Fibroblast of lung (primary cell): Measurements from ENCODE around the gene C2orf74. TPM values are rescaled to one million over a fixed set of nuclear protein-coding genes. Genes with fewer than 3 reads are reported as not detected.
"Not testable (repeated sequence)": the region's sequence is repeated elsewhere in the genome, so short reads cannot be mapped to it uniquely, and the experiment has no call there.

Experiments
- DNase-seq, 2 donors: peaks; one replicate each; pipeline versions ENCODE4 v3.0.0 to v3.0.0-alpha.2; 2010; ENCODE audit warnings: low read depth in 2 of 2
- H2AFZ ChIP-seq: 2 replicates; pipeline ENCODE4 v1.5.1; 2012; ENCODE audit warnings: low read length, control low read depth, inconsistent platforms
- H3K27ac ChIP-seq: 2 replicates; pipeline ENCODE4 v1.5.1; 2011; ENCODE audit warnings: low read length, control low read depth; ENCODE audit not compliant: insufficient read depth
- H3K27me3 ChIP-seq: 2 replicates; pipeline ENCODE4 v1.5.1; 2011; ENCODE audit warnings: mild to moderate bottlenecking, low read length; ENCODE audit not compliant: control insufficient read depth, insufficient read depth
- H3K36me3 ChIP-seq: 2 replicates; pipeline ENCODE4 v1.5.1; 2011; ENCODE audit warnings: low read length; ENCODE audit not compliant: control insufficient read depth, insufficient read depth
- H3K4me1 ChIP-seq: 2 replicates; pipeline ENCODE4 v1.5.1; 2011; ENCODE audit warnings: low read length; ENCODE audit not compliant: control insufficient read depth, insufficient read depth; ENCODE audit errors: extremely low read depth
- H3K4me2 ChIP-seq: 2 replicates; pipeline ENCODE4 v1.5.1; 2011; ENCODE audit warnings: low read length, control low read depth; ENCODE audit not compliant: insufficient read depth; ENCODE audit errors: extremely low read depth
- H3K4me3 ChIP-seq, 4 experiments: fragments of 200-600 bp in 1 of 4; sonication (generic) in 1 of 4; replicated peaks in 1 of 4; 2 replicates each; pipeline ENCODE4 v1.5.1; 2011 to 2016; ENCODE audit warnings: low read length in 4 of 4, low read depth in 3 of 4, mild to moderate bottlenecking in 3 of 4, control low read depth in 2 of 4, inconsistent platforms in 1 of 4, mixed read lengths in 1 of 4; ENCODE audit not compliant: insufficient read depth in 1 of 4; ENCODE audit errors: control extremely low read depth in 1 of 4
- H3K79me2 ChIP-seq: 2 replicates; pipeline ENCODE4 v1.5.1; 2012; ENCODE audit warnings: mild to moderate bottlenecking, low read length, inconsistent platforms; ENCODE audit not compliant: control insufficient read depth, insufficient read depth
- H3K9ac ChIP-seq: 2 replicates; pipeline ENCODE4 v1.5.1; 2011; ENCODE audit warnings: mild to moderate bottlenecking, low read length, control low read depth; ENCODE audit not compliant: insufficient read depth
- H3K9me3 ChIP-seq: 2 replicates; pipeline ENCODE4 v1.5.1; 2012; ENCODE audit warnings: low read depth, low read length; ENCODE audit not compliant: control insufficient read depth, insufficient read depth
- H4K20me1 ChIP-seq: 2 replicates; pipeline ENCODE4 v1.5.1; 2011; ENCODE audit warnings: low read length; ENCODE audit not compliant: control insufficient read depth, insufficient read depth; ENCODE audit errors: extremely low read depth
- CTCF ChIP-seq, 2 donors: IDR thresholded peaks in 1 of 2; conservative IDR thresholded peaks in 1 of 2; 1 replicate in 1 of 2; 2 replicates in 1 of 2; pipeline ENCODE4 v1.5.1; 2011 to 2012; ENCODE audit warnings: low read length in 2 of 2, control low read depth in 1 of 2, inconsistent platforms in 1 of 2, low read depth in 1 of 2, mild to moderate bottlenecking in 1 of 2
- EZH2 ChIP-seq: IDR thresholded peaks from 2 replicates; pipeline ENCODE4 v1.5.1; 2012; ENCODE audit warnings: low read length, control low read depth, mild to moderate bottlenecking; ENCODE audit errors: missing control alignments
- polyA plus RNA-seq, 2 donors: library from polyadenylated mRNA; depleted of rRNA in 1 of 2; stranded (reverse) in 1 of 2; unstranded in 1 of 2; fragments of >200 nt; gene quantifications; 2 replicates each; pipeline ENCODE4 v1.2.1, GENCODE V29; 2011 to 2012; ENCODE audit warnings: missing spikeins in 1 of 2
- total RNA-seq: library from RNA; depleted of rRNA; stranded (reverse); fragments of >200 nt; gene quantifications from 2 replicates; pipeline ENCODE4 v1.2.1, GENCODE V29; 2014

The C2orf74 gene
- total and polyA plus RNA-seq, 2 donors (not counting 1 experiment from before 2014, with no cell fraction given) = 21.5 to 44.0 TPM

DNA sequence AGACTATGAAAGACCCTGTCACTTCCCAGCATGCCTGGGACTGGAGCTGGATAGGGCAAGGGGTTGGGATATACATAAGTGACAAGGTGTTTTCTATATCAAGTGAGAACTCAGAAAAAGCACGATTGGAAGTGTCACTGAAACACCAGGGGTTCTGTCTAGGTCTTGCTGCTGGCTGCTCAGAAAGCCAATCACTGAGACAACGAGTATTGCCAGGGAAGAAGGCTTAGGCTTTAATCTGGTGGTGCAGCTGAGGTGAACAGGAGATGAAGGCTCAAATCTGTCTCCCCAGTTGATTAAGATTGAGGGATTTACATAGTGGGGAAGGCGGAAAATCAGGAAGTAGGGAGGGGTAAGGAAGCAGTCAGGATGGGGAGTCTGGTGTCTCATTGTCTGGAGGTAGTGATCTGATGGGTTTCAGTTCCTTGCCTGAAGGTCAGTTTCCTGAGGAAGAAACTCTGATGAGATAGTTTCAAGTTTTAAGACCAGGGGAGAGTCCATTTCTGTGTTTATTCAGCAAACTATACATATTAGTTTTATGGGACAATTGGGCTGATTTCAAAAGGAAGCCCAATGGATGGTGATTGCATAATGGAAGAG, 3.5 kb upstream of the C2orf74 start:
- H3K36me3 ChIP-seq = no peaks in the 10 kb centered on the region
- no peak overlapping the region for H3K4me2 ChIP-seq
- H3K79me2 ChIP-seq = no peaks in the 10 kb centered on the region
- no peaks in the 10 kb centered on the region for H3K4me1 ChIP-seq
- no peaks in the 10 kb centered on the region for H3K9me3 ChIP-seq
- H2AFZ ChIP-seq = no peak overlapping the region
- H3K4me3 ChIP-seq = no peak overlapping the region
- H3K27me3 ChIP-seq = no peaks in the 10 kb centered on the region
- DNase-seq = no peak
- no peak overlapping the region for H3K9ac ChIP-seq
- no peak overlapping the region for H3K27ac ChIP-seq
- H4K20me1 ChIP-seq = no peaks in the 10 kb centered on the region
- TF ChIP-seq EZH2 = no peak
- no peak for TF ChIP-seq CTCF (conservative IDR thresholded peaks at IDR 0.05 in 1 of 2, IDR thresholded peaks at IDR 0.05 in 1 of 2; ENCODE audit: low read depth in 1 of 2, low read length in 2 of 2)

GRCh38 chr2:61162721-61163120, 733 bp downstream of the C2orf74 start:
- no peak overlapping the region for H3K4me2 ChIP-seq
- H3K4me3 ChIP-seq = no peak overlapping the region
- H3K79me2 ChIP-seq = no peaks in the 10 kb centered on the region
- H4K20me1 ChIP-seq = no peaks in the 10 kb centered on the region
- TF ChIP-seq CTCF (conservative IDR thresholded peaks at IDR 0.05 in 1 of 2, IDR thresholded peaks at IDR 0.05 in 1 of 2; ENCODE audit: low read depth in 1 of 2, low read length in 2 of 2) = no peak
- H3K9ac ChIP-seq = no peak overlapping the region
- no peaks in the 10 kb centered on the region for H3K4me1 ChIP-seq
- no peak overlapping the region for H2AFZ ChIP-seq
- no peaks in the 10 kb centered on the region for H3K27me3 ChIP-seq
- H3K9me3 ChIP-seq = no peaks in the 10 kb centered on the region
- no peak for DNase-seq
- no peak overlapping the region for H3K27ac ChIP-seq
- H3K36me3 ChIP-seq = peaks cover 2% of the 10 kb centered on the region

GRCh38 chr2:61165082-61165481, 3.1 kb downstream of the C2orf74 start:
- not testable (repeated sequence) for H3K27ac ChIP-seq, H3K36me3 ChIP-seq, H3K4me2 ChIP-seq, H3K79me2 ChIP-seq, H2AFZ ChIP-seq, DNase-seq, H3K9ac ChIP-seq, H4K20me1 ChIP-seq, H3K4me1 ChIP-seq, H3K27me3 ChIP-seq, H3K9me3 ChIP-seq, H3K4me3 ChIP-seq
